Stimulated activated CD8-positive, alpha-beta memory T cell treated with anti-CD3 and anti-CD28 coated beads, Interleukin-15, amount 100 ng/mL, for 48 hours (primary cell): Measurements from ENCODE around the gene MALSU1.
"Not testable (repeated sequence)": the region's sequence is repeated elsewhere in the genome, so short reads cannot be mapped to it uniquely, and the experiment has no call there.

ENCODE experiments used
- DNase-seq, 2 donors: peaks; one replicate each; pipeline ENCODE4 v3.0.0-alpha.2; 2020; ENCODE audit warnings: low read depth in 2 of 2

MALSU1 gene

GRCh38 chr7:23285657-23286646 is 13.2 kb upstream of the MALSU1 start:
- no peak for DNase-seq

GRCh38 chr7:23287612-23288011 is 11.5 kb upstream of the MALSU1 start:
- DNase-seq, result no peak

DNA sequence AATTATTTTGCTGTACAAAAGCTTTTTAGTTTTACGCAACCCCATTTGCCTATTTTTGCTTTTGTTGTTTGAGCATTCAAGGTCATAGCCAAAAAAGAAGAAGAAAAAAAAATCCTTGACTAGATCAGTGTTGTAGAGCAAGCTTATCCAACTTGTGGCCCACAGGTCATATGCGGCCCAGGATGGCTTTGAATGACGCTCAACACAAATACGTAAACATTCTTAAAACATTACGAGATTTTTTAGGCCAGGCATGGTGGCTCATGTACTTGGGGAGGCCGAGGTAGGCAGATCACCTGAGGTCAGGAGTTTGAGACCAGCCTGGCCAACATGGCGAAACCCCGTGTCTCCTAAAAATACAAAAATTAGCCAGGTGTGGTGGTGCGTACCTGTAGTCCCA is 8.1 kb upstream of the MALSU1 start:
- DNase-seq, result no peak

DNA sequence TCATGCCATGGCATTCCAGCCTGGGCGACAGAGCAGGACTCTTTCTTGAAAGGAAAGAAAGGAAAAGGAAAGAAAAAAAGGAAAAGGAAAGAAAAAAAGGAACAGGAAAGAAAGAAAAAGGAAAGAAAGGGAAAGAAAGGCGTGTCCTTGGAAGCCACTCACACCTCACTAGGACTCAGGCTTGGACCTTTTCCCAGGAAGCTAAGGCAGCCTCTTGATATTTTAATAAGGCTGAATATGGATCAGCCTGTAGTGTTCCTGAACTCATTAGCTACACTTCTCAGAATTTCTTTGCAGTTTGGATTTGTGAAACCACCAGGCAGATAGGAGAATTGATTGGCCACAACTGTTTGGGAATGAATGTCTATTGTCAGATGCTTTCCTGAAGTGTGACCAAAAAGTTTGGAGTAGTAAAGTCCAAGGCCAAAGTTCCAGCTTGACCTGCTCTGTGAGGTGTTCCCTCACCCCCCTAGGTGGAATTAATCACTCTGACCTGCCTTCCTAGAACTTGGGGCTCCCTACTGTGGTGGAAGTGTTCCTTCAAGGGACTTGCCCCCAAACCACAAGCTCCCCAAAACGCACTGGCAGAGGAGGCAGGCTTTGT is 7.1 kb upstream of the MALSU1 start:
- no peak for DNase-seq

GRCh38 chr7:23292623-23293022 is 6.5 kb upstream of the MALSU1 start:
- no peak for DNase-seq

DNA sequence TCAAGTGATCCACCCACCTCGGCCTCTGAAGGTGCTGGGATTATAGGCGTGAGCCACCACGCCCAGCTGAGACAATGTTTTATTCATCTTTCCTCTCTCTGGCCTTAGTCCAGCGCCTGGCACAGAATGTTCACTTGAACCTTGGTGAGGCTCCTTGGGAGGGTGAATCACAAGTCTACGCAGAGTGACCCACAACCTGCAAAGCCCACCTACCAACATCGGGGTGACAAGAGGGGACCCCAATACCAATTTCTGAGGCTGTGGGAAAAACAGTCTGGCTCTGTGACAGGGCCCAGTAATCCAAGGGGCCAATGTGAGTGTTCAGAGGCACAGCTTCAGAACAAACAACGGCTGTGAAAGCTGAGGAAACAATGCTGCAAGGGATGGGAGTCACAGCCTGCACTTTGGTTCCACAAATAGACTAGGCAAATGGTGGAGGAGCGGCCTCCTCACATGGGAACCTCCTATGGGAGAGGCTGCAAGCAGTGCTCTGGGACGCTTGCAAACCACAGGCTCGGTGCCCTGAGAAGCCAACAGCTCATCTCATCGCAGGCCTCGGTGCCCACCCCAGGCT is 5.6 kb upstream of the MALSU1 start:
- no peak for DNase-seq

DNA sequence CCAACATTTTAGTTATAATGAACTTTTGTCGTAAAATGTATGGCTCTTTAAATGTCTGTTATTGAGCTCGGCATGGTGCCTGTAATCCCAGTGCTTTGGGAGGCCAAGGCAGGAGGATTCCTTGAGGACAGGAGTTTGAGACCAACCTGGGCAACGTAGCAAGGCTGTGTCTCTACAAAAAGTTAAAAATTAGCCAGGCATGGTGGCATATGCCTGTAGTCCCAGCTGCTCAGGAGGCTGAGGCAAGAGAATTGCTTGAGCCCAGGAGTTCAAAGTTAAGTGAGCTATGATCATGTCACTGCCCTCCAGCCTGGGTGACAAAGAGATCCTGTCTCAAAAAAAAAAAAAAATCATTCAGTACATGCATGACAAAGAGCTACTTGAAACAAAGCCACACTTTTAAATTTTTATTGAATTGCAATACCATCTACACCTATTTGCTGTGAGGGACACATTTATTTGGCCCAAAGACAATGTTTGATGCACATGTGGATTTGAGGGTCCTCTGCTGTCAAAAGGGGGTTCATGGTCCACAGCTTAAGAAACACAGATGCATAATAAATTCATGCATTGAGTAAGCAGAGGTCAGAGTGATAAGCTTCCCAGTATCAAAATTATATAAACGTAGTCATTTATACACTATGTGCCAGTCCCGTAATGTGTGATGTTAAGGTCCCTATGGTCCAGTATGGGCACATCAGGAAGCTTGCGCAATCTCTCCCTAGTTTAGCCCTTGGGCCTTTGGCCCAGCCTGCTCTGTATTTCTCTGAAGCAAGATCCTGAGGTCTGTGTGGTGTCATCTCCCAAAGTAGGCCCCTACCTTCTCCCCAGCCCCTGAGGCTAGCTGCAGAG is 4.4 kb upstream of the MALSU1 start:
- DNase-seq, result no peak

DNA sequence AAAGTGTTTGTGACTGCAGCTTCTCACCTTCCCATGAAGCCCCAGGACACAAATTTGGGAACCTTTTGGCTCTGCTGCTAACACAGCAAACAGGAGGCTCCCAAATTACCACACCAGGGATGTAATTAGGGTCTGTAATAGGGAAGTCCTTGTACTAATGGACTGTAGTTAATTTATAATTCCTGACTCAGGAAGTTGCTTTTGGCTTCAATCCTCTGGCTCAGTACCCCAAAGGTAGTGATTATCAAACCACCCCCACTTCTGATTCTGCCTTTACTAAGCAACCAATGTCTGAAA is 3.8 kb upstream of the MALSU1 start:
- no peak for DNase-seq

GRCh38 chr7:23298141-23298881 is 828 bp upstream of the MALSU1 start:
- DNase-seq, result no peak

DNA sequence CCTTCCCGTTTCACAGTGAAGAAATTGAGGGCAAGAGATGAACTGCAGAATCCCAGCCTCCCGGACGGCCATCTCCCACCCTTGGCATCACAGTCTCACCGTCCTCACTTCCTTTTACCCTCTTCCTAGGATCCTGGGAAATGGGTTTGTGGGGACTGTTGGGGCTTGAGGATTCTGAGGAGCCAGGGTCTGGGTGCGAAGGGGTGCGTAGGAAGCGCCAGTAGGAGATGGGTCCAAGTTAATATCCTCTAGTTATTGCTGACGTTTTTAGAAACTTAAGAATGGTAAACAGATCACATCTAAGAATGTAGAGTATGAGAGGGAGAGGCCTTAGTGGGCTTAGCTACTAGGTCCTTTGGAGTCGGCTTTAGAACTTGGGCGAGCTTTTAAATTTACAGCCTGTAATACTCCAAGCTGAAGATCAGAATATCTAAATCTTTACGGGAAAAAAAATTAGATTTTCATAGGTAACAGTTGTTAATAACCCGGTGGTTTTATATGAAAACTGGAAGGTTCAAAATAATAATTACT is 696 bp downstream of the MALSU1 start:
- no peak for DNase-seq

DNA sequence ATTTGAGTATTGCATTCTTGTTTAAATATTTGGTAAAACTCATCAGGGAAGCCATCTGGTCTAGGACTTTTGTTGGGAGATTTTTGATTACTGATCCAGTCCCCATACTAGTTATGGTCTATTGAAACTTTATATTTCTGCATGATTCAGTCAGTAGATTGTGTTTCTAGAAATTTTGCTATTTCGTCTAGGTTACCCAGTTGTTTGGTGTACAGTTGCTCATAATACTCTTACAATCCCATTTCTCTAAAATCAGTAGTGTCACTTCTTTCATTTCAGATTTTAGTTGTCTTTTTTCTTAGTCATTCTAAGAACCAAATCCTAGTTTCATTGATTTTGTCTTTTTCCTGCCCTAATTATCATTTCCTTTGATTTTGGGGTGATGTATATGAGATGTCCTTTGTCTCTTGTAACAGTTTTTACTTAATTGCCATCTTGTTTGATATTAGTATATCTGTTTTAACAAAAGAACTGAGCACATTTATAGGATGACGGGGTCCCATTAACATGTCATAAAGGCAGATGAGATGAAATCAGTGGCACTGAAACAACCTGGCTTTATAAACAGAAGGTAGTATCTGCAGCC is 7.9 kb downstream of the MALSU1 start:
- DNase-seq, result no peak

DNA sequence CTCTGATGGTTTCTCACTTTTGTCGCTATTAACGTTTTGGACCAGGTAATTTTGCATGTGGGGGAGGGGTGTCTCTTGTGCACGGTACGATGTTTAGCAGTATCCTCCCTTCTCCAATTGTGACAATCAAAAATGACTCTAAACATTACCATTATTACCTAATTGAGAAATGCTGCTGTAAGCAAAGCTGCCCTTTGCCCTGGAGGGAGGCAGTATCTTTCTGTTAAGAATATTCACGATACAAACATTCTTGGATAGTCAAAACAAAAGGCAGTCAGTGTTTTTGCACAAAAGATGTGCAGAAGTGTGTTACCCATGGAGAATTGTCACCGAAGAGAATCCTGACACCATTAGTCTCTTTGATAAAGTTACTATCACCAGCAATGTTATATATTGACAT is 9.6 kb downstream of the MALSU1 start:
- DNase-seq, result no peak

- DNase-seq, result not testable (repeated sequence)
Measured at GRCh38 chr7:23312141-23312540, 13.0 kb downstream of the MALSU1 start.

DNA sequence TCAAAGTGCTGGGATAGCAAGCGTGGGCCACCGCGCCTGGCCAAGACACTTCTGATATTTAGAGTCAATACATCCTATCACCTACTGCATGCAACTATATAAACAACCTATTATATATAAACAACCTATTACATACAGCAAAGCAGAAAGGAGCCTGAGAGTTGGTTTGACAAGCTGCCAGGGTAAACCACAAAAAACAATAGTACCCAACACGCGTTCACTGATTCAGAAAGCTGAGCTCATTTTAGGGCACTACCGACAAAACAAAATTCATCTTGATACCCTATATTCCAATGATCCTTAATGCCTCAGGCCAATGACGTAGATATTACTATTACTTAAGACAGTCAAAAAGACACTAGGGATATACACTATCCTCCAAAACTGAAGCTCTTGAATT is 16.2 kb downstream of the MALSU1 start:
- DNase-seq, result no peak

- DNase-seq, result no peak
Measured at GRCh38 chr7:23331132-23331531, 32.0 kb downstream of the MALSU1 start.

DNA sequence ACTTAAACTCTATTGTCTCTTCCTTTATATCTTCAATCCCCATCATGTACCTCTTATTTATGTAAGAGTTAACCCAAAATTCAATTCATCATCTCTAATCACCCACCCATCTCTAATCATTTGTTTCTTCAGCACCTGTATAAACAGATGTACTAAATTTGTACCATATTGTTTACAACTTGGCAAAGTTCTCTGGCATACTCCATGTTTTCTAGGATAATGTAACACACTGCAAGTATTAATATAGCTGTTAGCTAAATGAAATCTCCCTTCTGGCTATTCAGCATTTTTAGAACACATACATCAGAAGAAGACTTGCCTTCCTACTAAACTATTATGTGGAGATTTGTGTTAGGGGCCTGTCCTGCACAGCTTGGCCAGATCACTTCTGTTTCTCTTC is 33.1 kb downstream of the MALSU1 start:
- DNase-seq, result no peak

DNA sequence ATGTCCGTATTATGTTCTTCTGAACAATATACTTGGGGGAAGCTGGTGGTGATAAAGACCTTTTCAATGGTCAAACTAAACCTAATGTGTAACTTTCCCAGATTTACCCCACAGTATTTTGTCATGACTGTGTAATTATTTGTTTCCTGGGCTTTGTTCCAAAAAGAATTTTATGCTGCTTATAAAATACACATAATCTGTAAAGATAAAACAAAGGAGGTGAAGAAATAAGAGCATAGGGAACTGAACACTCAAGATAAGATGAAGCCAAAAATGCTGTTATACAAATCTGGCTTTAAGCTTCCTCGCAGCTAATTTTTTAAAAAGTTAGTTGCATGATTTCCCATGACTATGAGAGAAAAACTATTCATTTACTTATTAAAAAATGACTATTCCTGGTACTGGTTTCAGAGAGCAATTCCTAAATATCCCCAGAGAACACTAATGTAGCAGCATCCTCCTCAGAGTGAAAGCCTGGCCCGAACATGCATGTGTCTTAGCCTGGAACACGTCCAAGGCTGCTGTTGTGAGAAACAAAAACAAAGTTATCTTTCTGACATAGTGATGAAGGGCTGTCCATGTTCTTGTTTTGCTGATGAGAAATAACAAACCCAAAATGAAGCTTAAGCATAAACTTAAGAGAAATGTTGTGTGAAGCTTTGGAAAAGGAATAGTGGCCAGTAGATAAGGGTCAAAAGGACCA is 33.9 kb downstream of the MALSU1 start:
- no peak for DNase-seq

- no peak for DNase-seq
Measured at GRCh38 chr7:23333671-23334246, 34.6 kb downstream of the MALSU1 start.

DNA sequence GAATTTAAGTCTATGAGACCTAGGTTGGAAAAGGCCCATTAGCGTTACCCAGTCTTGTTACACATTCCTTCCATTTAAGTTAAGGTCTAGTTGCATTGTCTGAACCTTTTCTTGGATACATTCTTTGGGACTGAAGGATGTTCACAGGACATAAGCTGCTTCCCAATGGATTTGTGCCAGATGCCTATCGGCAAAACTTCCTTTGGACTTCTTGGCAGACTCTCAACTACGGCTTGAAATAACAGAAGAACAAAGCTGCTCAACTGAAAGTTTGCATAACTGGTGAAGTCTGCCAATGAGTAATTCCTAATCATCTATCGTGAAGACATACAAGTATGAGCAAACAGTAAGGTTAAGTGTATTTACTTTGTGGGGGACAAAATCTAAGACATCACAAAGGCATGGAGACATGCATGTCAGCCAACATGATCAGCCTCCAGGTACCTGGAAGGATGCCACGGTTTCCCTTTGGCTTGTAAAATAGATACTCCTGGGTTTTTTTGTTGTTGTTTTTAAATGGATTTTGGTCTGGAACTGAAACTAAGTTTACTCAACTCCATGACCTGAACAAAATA is 35.4 kb downstream of the MALSU1 start:
- DNase-seq, result no peak
